GM21390 (cell line): Measurements from ENCODE around the gene LARGE1.

Experiments used
- ATAC-seq: cut with Tn5 transposase; IDR thresholded peaks from one replicate; pipeline ENCODE4 v1.9.1; 2021; ENCODE audit not compliant: unreplicated experiment

LARGE1 gene

DNA sequence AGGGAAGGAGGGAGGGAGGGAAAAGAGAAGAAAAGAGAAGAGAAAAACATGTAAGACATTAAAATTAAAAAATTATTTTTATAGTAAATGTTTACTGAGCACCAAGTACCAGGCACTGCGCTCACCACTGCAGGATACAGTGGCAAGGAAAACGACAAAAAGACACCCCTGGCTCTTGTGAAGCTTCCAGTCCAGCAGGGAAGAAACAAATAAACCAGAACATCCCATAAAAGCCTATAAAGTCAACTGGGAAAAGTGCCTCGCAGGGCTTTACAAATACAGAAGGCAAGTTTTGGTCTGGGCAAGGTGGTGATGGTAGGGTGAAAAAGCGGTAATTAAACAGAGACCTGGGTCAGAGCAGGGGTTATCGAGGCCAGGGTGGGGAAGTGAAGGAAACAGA, 33.6 kb downstream of the LARGE1 start:
- no peak for ATAC-seq

DNA sequence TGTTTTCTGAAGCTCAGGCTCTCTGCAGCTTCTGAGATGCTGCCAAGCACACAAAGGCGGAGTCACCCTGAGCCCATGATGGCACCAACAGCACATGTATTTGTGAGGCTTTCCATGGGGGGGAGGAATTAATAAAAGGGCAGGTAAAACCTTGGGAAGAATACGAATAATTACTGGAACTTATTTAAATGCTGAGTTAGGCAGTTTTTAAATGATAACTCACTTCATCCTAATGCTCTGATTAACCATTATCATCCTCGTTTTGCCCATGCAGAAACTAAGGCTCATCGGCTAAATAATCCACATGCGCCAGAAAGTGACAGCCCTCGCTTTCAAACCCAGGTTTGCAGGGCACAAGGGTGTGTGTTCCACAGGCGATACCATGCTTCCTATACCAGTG, 35.4 kb downstream of the LARGE1 start:
- no peak for ATAC-seq

DNA sequence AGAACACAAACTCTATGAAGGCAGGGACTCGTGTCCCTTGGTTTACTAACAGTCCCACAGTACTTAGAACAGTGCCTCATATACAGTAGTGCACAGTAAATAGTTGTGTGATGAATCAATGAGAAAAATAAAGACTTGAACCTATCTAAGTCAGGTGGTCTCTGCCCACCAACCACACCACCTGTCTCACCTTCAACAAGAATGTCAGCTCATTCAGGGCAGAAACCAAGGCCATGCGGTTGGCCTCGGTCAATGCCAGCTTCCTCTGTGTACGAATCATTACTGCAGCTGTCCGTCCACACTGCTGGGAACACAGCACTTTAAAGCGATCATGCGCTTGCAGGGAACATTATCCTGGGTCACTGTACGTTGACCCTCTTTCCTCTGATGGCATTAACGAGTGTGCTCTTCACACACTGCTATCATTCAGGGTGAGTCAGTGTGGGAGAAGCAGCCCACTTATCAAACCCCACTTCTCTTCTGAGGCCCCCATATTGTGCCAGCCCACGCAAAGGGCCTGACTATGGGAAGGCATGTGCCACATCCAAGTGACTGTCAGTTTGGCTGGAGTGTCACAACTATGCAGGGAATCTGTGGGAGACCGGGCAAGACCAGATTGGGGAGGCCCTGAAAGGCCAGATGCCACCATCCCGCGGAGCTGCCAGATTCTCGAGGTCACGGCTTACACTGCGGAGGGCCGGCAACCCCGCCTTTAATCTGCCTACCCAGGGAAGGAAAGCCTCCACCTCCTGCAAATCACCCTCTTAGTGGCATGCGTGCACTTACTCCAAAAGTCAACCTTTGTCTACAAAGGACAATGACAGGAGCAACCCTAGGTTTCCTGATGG, 36.1 kb downstream of the LARGE1 start:
- ATAC-seq = no peak

DNA sequence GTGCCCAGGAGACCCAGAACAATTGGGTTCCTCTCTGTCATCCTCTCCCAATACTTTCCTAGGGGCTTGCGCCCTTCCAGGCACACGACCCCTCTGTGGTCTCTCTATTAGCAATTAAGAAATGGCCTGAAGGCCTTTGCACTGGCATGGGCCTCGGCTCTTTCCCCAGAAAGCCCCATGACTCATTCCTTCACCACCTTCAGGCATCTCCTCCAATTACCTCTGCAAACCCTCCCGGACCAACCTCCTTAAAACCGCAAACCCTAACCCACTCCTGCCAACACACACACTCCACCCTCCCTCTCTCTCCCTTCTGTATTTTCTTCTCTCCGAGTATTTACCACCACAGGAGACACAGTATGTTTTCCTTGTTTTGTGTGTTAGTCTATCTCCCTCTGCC, 36.7 kb downstream of the LARGE1 start:
- no peak for ATAC-seq

DNA sequence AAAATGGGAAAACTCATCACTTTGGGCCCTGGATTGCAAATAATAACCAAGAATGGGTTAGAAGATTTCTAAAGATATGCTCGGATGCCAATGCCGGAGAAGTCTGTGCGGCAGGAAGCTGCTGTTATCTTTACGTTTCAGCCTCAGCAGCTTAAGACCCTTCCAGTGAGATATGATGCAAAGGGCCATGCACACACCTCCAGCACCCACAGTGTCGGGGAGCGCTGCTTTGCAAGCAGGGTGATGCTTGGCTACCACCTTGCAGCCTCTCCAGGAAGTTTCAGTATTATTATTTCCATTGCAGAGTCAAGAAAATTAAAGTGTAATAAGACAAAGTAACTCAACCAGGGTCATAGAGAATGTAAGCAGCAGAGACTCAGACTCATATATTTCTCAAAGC, 37.3 kb downstream of the LARGE1 start:
- no peak for ATAC-seq

DNA sequence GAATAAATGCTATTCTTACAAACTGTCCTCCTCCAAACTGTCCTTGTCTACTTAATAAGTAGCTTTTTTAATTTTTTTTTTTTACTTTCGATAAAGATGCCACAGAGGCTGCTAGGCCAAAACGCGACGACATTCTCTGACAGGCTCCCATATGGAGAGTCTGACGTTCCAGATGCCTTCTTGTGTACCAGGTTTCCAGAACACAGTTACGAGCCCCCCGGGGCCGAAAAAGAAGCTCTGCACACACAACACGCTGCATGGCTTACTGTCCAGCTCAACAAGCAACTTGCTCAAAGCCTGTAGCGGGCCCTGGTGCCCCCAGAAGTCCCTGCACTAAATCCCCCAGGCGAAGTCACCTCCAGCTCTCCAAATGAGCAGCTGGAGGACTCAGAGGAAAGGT, 39.3 kb downstream of the LARGE1 start:
- ATAC-seq = no peak

DNA sequence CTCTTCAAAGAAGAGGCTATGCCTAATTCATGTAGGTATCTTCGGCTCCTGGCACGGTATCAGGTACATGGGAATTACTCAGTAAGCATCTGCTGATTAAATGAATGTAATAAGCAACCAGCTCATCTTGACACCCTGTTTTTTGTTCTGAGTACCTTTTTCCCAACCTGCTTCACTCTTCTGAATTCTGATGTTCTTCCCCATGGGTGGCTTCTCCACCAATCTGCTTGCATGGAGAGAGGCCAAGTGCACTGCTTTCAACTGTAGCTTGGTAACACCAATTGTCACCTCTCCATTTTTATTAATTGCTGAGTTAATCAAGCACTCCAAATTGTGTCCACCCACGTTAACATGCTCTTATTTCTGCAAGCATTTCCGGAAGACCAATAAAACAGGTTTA, 40.5 kb downstream of the LARGE1 start:
- no peak for ATAC-seq

DNA sequence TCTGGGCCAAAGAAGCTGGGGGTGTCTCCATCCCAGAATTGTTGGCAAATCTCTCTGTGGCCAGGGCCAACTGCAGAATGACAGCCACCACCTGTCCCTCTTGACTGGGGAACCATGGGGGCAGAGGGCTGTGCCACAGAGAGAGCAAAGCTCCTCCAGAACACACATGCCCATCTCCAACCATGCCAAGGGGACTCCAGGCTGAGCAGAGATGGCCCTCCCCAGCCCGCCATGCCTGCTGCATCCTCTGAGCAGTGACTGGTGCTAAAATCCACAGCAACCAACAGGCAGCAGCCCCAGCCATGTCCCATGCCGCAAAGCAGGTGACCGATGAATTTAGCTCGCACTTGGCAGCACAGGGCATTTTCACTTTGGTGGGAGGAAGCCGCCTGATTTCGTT, 45.0 kb downstream of the LARGE1 start:
- ATAC-seq = no peak

DNA sequence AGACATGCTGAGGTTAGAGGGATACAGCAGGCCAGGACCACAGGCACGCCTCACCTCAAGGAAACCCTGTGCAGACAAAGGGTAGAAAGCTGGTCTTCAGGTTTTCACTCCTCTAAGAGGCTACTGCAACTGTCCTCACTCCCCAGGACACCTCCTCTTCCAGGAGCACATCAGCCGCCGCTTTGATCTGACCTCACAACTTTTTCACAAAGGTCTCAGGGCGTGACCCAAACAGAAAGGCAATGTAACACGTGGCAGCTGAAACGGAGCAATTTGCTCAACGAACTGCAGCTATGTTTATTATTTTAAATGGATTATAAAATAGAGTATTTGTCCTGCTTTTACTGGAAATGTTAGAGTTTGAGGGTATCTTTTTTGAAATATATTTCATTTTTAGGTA, 46.1 kb downstream of the LARGE1 start:
- ATAC-seq = no peak

DNA sequence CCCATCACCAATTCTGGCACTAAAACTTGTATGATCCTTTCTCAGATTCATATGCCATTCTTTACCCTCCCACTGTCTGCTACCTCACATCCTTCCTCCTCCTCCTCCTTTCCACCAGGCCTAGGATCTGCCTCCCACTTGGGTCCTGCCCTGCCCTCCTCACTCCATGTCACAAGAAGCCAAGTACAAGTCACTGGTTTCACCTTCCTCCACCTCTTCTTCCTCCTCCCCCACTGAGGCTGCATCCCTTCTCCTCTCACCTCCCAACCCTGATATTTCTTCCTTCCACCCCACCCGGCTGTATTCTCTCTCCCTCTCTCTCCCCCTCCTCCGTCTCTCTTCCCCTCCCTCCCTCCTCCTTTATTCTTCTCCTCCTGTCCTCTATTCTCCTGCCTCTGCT, 46.6 kb downstream of the LARGE1 start:
- ATAC-seq = no peak

DNA sequence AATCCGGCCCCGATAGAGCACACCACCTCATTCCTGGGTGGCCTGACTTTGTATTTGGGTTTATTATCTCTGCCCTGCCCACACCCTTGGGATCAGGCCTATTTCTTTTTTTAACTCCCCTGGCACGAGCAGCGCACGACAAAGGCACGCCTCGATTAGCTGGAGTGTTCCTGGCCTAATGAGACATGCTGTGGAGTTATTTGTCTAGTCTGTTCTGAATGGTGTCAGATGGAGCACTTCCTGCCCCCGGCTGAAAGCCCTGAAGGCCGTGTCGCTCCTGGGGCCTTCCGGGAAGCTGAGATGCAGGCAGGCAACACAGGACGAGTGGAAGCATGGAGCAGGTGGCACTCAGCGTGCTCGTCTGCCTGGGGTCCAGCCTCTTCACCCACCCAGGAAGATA, 47.1 kb downstream of the LARGE1 start:
- no peak for ATAC-seq

DNA sequence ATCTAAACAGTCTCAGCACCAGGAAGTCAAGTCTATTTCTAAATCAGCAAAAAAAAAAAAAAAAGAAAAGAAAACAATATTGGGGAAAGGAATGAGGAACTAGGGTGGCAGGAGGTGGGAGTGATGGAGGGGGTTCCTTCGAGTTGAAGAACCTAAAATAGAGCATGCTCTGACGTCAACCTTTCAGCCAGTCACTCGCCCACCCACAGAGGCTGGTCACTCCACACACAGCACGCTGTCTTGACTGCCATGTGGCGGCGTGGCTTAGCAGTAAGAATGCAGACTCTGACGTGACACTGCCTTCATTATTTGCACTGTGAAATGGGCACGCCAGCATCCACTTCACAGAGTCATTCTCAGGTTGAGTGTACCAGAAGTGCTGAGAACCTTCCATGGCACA, 48.3 kb downstream of the LARGE1 start:
- ATAC-seq = no peak

DNA sequence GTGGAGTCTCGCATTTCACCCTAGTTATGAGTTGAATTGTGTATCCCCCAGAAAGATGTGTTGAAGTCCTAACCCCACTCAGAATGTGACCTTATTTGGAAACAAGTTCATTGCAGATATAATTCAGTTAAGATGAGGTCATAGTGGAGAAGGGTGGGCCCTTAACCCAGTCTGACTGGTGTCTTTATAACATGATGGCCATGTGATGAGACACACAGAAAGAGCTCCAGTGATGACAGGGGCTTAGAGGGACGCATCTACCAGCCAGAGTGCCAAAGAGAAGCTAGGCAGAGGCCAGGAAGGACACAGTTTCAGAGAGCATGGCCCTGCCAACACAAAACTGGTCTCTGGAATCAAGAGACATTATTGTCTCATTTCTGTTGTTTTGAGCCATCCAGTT, 50.3 kb downstream of the LARGE1 start:
- no peak for ATAC-seq

DNA sequence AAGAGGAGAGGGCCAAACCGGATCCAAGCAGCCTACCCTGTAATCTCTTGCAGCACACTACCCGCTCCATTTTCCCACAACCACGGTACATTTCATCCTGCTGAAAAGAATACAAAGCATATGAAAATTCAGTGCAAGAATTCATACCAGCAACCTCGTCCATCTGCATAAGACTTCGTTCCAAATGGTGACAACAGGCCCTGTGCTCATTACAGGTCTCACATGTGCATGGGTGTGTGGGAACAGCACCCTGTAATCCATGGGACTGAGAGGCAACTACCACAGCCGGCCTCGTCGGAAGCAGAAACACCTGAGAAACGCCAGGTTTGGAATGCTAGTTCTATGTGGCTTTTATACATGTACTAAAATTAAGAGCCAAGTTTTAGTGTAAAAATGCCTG, 52.3 kb downstream of the LARGE1 start:
- ATAC-seq = no peak

DNA sequence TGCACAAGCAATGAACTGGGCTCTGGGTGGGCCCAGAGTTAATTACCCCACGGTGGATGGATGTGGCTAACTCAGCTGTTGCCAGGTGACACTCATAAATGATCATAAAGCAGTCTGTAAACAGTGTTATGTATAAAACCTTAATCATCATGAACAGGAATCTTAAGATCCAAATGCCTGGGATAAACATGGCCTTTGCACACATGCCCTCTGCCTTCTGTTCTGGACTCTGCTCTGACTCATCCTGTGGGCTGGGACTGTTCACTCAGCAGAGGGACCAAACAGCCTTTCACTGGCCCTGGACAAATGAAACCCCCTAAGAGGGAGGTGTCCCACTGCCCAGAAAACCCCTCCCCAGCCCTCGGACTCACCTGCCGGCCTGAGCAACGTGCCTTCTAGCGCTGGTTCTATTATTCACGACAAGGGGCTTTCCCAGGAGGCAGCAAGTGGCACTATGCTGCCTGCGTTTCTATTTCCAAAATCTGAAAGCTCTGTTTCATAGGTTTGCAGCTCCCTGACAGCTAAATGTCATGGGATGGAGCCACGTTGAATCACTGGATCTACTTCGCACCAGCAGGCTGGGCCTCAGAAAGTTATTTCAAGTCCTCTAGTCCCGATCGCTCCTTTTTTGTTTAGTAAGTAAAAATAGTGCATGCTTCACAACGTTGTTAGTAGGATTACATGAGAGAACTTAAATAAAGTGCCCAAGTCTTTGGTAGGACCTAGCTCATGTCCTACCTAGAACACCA, 53.0 kb downstream of the LARGE1 start:
- no peak for ATAC-seq

DNA sequence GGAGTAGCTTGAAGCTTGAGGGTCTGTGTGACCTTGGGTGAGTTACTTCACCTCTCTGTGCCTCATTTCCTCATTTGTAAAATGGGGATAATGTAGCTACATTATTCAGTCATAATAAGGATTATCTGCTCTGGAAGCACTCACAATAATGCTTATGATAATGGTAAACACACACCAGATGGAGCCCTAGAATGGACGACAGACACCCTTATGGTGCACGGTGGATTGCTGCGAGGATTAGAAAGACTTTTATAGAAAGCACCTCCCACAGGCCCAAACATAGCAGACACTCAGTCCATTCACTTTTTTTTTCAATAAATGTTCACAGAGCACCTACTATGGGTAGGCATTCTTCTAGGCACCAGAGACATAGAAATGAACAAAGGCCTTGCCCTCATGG, 53.8 kb downstream of the LARGE1 start:
- ATAC-seq = no peak

DNA sequence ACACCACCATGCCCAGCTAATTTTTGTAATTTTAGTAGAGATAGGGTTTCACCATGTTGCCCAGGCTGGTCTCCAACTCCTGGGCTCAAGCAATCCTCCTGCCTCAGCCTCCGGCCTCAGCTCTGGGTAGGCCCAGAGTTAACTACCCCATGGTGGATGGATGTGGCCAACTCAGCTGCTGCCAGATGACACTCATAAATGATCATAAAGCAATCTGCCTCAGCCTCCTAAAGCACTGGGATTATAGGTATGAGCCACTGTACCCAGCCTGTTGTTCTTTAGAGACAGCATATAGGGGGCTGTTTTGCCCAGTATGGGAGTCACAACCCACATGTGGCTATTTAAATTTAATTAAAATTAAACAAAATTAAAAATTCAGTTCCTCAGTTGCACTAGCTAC, 54.3 kb downstream of the LARGE1 start:
- no peak for ATAC-seq

DNA sequence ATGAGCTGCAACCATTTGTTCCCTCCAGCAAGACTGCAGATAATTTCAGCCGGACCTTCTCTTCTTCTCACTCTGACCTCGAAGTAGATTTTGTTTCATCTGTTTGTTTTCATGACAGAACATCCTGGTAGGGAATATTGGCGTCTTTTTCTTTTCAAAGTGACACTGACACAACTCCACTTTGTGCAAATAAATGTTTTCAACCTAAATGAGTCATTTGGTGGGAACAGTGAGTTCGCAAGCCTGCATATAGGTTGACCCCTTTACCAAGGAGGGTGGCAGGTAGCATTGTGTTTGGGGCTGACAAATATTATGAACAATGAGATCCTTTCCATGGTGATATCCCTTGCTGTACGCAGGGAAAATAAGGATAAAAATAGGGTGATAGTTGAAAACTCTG, 55.0 kb downstream of the LARGE1 start:
- ATAC-seq = no peak

DNA sequence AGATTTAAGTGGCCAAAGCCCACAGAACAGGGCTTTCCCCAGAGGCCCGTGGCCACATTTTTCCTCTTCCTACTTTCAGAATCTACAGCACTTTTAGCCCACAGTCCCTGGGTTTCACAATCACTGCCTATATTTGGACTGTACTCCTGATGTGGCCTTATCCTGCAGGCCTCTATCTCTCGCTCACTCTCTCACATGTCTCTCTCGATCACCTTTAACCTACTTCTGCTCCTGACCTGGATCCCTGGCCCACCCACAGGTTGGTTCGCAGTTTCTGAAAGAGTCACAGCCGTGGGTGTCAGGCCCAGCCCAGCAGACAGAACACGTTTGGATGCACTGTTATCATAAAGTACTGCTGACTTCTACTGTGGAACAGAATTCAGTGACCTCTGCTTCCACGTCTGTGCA, 55.5 kb downstream of the LARGE1 start:
- ATAC-seq = no peak

DNA sequence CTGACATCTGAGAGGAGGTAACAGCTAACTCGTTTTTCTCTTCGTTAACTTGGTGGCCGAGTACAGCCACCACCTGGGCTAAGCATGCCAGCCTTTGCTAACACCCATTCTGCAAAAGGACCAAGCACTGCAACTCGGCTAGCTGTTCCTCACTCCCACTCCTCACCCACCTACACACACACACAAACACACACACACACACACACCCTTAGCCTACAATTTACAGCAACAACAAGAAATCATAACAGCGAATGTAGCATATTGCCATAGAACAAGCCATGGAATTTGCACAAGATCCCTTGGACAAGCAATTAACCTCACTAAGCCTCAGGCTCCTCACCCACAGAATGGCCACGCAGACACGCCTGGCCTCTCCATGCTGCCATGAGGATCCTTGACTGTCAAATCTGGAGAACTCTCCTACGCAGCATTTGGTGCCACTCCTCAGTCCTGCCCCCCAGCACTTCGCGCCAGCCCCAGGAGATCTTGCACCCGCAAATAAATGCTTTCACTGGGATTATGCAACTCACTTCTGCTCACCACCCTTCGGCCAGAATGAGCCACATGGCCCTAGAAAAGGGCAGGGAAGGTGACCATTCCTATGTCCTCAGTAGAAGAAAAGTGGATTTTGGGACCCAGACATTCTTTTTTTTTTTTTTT, 58.9 kb downstream of the LARGE1 start:
- ATAC-seq = no peak

DNA sequence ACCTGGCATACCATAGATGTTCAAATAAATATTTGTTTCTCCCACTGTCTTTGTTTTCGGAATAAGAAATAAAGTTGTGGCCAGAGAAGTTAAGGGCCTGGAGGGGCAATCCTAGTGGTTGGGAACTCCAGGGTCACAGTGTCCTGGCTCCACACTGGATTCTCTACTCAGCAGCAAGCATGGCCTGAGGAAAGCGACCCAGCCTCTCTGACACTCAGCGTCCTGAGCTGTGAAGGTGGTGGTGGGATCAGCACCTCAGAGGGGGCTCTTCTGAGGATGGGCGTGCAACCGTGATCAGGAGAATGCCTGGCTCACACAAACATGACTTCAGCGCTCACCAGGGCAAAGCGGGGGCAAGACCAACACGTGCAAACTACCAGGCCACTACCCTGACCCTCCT, 59.9 kb downstream of the LARGE1 start:
- no peak for ATAC-seq

DNA sequence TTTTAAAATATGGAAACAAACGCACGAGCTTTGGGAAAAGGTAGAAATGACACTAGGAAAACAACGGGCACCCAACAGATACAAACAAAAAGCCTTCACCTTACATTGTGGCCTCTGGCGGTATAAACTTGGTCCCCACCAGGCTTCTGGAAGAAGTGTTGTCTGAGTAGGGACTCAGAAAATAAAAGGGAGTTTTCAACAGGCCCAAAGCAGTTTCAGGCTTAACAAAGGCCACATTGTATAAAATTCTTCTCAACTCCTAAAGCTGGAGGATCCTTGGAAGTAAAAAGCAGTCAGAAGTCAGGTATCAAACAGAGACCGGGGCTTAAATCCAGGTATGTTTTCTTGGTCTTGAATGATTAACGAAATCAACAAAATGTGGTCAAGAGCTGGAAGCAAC, 61.0 kb downstream of the LARGE1 start:
- no peak for ATAC-seq
